ENCODE results near the gene RBM34.
"Not testable (repeated sequence)": the region's sequence is repeated elsewhere in the genome, so short reads cannot be mapped to it uniquely, and the experiment has no call there.

The RBM34 gene

GRCh38 chr1:235098547-235098946 is 62.5 kb downstream of the RBM34 start:
- H3K36me3 ChIP-seq (ENCODE audit: low read depth) = no peaks in the 10 kb centered on the region
- no peak overlapping the region for H3K4me3 ChIP-seq (ENCODE audit: severe bottlenecking)
- H3K4me1 ChIP-seq (ENCODE audit: insufficient read depth, poor library complexity, severe bottlenecking) = no peaks in the 10 kb centered on the region
- no peak for ATAC-seq (ENCODE audit: low read depth)
- TF ChIP-seq CTCF (IDR thresholded peaks at IDR 0.05; ENCODE audit: poor library complexity, severe bottlenecking) = no peak
- no peak for DNase-seq (ENCODE audit: low spot score)
- no peaks in the 10 kb centered on the region for H3K9me3 ChIP-seq (ENCODE audit: severe bottlenecking)
- H3K27ac ChIP-seq (ENCODE audit: poor library complexity, severe bottlenecking) = no peak overlapping the region
- H3K27me3 ChIP-seq (ENCODE audit: insufficient read depth, poor library complexity, severe bottlenecking) = no peaks in the 10 kb centered on the region

- not testable (repeated sequence) for H3K9me3 ChIP-seq (ENCODE audit: severe bottlenecking); DNase-seq (ENCODE audit: low spot score); H3K27ac ChIP-seq (ENCODE audit: poor library complexity, severe bottlenecking); H3K4me3 ChIP-seq (ENCODE audit: severe bottlenecking); H3K27me3 ChIP-seq (ENCODE audit: insufficient read depth, poor library complexity, severe bottlenecking); H3K4me1 ChIP-seq (ENCODE audit: insufficient read depth, poor library complexity, severe bottlenecking); H3K36me3 ChIP-seq (ENCODE audit: low read depth); ATAC-seq (ENCODE audit: low read depth)
Observed at GRCh38 chr1:235097501-235097900, 63.5 kb downstream of the RBM34 start.

GRCh38 chr1:235095938-235096562 is 65.0 kb downstream of the RBM34 start:
- H3K27ac ChIP-seq (ENCODE audit: poor library complexity, severe bottlenecking) = no peak overlapping the region
- no peaks in the 10 kb centered on the region for H3K4me1 ChIP-seq (ENCODE audit: insufficient read depth, poor library complexity, severe bottlenecking)
- H3K4me3 ChIP-seq (ENCODE audit: severe bottlenecking) = no peak overlapping the region
- H3K9me3 ChIP-seq (ENCODE audit: severe bottlenecking) = no peaks in the 10 kb centered on the region
- no peak for ATAC-seq (ENCODE audit: low read depth)
- TF ChIP-seq CTCF (IDR thresholded peaks at IDR 0.05; ENCODE audit: poor library complexity, severe bottlenecking) = no peak
- no peaks in the 10 kb centered on the region for H3K36me3 ChIP-seq (ENCODE audit: low read depth)
- H3K27me3 ChIP-seq (ENCODE audit: insufficient read depth, poor library complexity, severe bottlenecking) = no peaks in the 10 kb centered on the region
- DNase-seq (ENCODE audit: low spot score) = no peak

GRCh38 chr1:235093696-235094592 is 67.1 kb downstream of the RBM34 start:
- no peaks in the 10 kb centered on the region for H3K36me3 ChIP-seq (ENCODE audit: low read depth)
- DNase-seq (ENCODE audit: low spot score) (no peak), ATAC-seq (ENCODE audit: low read depth) (peak; percentile 50; the same call in 1 of the 3 replicates)
- no peaks in the 10 kb centered on the region for H3K27me3 ChIP-seq (ENCODE audit: insufficient read depth, poor library complexity, severe bottlenecking)
- no peaks in the 10 kb centered on the region for H3K9me3 ChIP-seq (ENCODE audit: severe bottlenecking)
- TF ChIP-seq CTCF (IDR thresholded peaks at IDR 0.05; ENCODE audit: poor library complexity, severe bottlenecking) = peak; percentile 74
- no peaks in the 10 kb centered on the region for H3K4me1 ChIP-seq (ENCODE audit: insufficient read depth, poor library complexity, severe bottlenecking)
- no peak overlapping the region for H3K4me3 ChIP-seq (ENCODE audit: severe bottlenecking)
- no peak overlapping the region for H3K27ac ChIP-seq (ENCODE audit: poor library complexity, severe bottlenecking)

- Histone ChIP-seq H3K27me3 (ENCODE audit: insufficient read depth, poor library complexity, severe bottlenecking) (no peaks in the 10 kb centered on the region), H3K36me3 (ENCODE audit: low read depth) (no peaks in the 10 kb centered on the region), H3K4me1 (ENCODE audit: insufficient read depth, poor library complexity, severe bottlenecking) (no peaks in the 10 kb centered on the region), H3K27ac (ENCODE audit: poor library complexity, severe bottlenecking) (no peak overlapping the region), H3K4me3 (ENCODE audit: severe bottlenecking) (no peak overlapping the region), H3K9me3 (ENCODE audit: severe bottlenecking) (no peaks in the 10 kb centered on the region)
- TF ChIP-seq CTCF (IDR thresholded peaks at IDR 0.05; ENCODE audit: poor library complexity, severe bottlenecking) = no peak
- DNase-seq (ENCODE audit: low spot score) = no peak
- no peak for ATAC-seq (ENCODE audit: low read depth)
Observed at GRCh38 chr1:235093013-235093695, 67.9 kb downstream of the RBM34 start.

- H3K4me3 ChIP-seq (ENCODE audit: severe bottlenecking); H3K27me3 ChIP-seq (ENCODE audit: insufficient read depth, poor library complexity, severe bottlenecking); ATAC-seq (ENCODE audit: low read depth); DNase-seq (ENCODE audit: low spot score); H3K27ac ChIP-seq (ENCODE audit: poor library complexity, severe bottlenecking); H3K9me3 ChIP-seq (ENCODE audit: severe bottlenecking); H3K4me1 ChIP-seq (ENCODE audit: insufficient read depth, poor library complexity, severe bottlenecking); H3K36me3 ChIP-seq (ENCODE audit: low read depth): not testable (repeated sequence)
Observed at GRCh38 chr1:235092415-235092814, 68.6 kb downstream of the RBM34 start.

GRCh38 chr1:235092045-235092406 is 69.0 kb downstream of the RBM34 start:
- not testable (repeated sequence) for ATAC-seq (ENCODE audit: low read depth); H3K27ac ChIP-seq (ENCODE audit: poor library complexity, severe bottlenecking); H3K9me3 ChIP-seq (ENCODE audit: severe bottlenecking)

More at GRCh38 chr1:235092045-235092406, 69.0 kb downstream of the RBM34 start:
- not testable (repeated sequence) for H3K27me3 ChIP-seq (ENCODE audit: insufficient read depth, poor library complexity, severe bottlenecking); H3K4me1 ChIP-seq (ENCODE audit: insufficient read depth, poor library complexity, severe bottlenecking); DNase-seq (ENCODE audit: low spot score); H3K4me3 ChIP-seq (ENCODE audit: severe bottlenecking); H3K36me3 ChIP-seq (ENCODE audit: low read depth)
